GM19395 (cell line): Measurements from ENCODE around the gene MDH2.
"Not testable (repeated sequence)": the region's sequence is repeated elsewhere in the genome, so short reads cannot be mapped to it uniquely, and the experiment has no call there.

Experiments
- ATAC-seq: cut with Tn5 transposase; IDR thresholded peaks from one replicate; pipeline ENCODE4 v1.9.1; 2021; ENCODE audit warnings: mild to moderate bottlenecking, moderate library complexity; ENCODE audit not compliant: unreplicated experiment

MDH2 gene, protein sequence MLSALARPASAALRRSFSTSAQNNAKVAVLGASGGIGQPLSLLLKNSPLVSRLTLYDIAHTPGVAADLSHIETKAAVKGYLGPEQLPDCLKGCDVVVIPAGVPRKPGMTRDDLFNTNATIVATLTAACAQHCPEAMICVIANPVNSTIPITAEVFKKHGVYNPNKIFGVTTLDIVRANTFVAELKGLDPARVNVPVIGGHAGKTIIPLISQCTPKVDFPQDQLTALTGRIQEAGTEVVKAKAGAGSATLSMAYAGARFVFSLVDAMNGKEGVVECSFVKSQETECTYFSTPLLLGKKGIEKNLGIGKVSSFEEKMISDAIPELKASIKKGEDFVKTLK

GRCh38 chr7:76047811-76048667 lies at the start of gene MDH2, which contains the start of gene STYXL1:
Gene MDH2, plus strand, starts transcription at chr7:76048106. Its CDS starts 55 bp downstream, at chr7:76048161.
Gene STYXL1, minus strand, starts transcription at chr7:76048000. Its CDS starts 17,477 bp downstream, at chr7:76030523.
- peak; percentile 97 for ATAC-seq

- no peak for ATAC-seq
Observed at GRCh38 chr7:76000566-76000965, 47.3 kb upstream of the MDH2 start.

DNA sequence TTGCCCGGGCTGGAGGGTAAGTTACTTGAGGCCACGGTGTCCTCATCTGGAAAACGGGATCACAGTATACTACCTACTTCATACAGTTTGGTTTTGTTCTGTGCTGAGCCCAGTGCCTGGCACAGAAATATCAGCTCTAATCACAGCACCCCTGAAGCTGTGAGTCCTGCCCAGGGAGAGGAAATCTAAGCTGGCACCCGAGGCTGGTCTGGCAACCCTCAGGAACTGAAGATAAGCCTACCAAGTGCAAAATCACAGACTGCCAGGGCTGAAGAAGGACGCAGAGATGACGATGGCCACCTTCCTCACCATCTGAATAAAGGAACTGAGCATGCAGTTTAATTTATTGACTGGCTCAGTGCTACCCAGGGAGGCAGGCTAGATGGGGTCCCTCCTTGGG lies 45.8 kb upstream of the MDH2 start:
- ATAC-seq: no peak

- ATAC-seq: no peak
Observed at GRCh38 chr7:76002822-76003221, 45.1 kb upstream of the MDH2 start.

- no peak for ATAC-seq
Observed at GRCh38 chr7:76003351-76003750, 44.6 kb upstream of the MDH2 start.

GRCh38 chr7:76005004-76005403 lies 42.9 kb upstream of the MDH2 start:
- not testable (repeated sequence) for ATAC-seq

DNA sequence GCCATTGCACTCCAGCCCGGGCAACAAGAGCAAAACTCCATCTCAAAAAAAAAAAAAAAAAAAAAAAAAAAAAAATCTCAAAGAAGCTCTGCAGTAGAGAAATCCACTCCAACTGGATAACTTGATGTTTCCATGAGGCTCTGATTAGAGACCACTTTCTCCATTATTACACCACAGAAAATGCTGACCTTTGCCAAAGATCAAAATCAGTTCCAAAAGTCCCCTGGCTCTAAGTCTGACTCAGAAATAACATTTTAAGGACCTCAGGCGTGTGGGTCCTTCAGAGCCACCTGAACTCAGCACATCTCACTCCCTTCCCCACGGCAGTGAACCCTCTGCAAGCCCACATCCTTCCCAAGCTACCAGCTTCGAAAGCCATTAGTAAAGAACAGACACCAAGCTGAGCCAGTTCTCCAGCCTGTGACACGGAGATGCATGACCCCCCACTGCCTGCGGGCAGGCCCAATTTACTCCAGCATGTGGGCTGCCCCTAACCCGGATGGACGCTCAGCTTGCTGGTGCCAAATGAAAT lies 39.7 kb upstream of the MDH2 start:
- no peak for ATAC-seq

DNA sequence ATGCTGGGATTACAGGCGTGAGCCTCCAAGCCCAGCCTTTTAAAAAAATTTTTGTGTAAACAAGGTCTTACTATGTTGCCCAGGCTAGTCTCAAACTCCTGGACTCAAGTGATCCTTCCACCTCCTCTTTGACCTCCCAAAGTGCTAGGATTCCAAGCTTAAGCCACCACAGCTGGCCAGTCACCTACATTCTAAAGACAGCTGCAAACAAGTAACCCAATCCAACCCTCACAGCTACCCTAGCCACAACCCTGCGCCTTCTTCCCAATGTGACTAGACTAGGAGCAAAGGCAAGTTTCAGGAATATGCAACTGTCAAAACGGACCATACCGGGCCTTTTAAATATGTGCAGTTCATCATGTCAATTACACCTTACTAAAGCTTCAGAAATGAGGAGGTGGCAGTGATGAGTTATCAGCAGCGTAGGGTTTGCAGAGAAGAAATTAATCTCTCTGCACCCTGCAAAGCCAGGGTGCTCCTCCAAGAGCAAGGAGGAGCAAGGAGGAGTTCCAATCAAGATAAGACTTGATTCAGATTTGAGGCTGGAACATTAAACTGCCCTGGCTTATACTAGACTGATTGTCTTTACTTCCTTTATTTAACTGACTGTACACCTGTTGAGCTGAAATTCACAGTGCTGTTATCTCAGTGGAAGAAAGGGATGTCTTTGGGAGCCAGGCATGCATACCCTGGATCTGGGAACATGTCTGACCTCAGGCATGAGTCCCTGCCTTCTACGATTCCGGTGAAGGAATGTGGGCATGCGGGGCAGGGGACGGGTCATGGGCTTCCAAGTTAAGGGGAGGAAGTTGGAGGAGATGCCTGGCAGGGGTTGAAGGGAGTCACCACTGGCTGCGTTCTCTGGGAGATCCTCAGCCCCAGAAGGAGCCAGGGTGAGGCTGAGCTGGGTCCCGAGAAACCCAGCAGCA lies 38.0 kb upstream of the MDH2 start:
- no peak for ATAC-seq

- no peak for ATAC-seq
Observed at GRCh38 chr7:76011442-76011861, 36.5 kb upstream of the MDH2 start.

DNA sequence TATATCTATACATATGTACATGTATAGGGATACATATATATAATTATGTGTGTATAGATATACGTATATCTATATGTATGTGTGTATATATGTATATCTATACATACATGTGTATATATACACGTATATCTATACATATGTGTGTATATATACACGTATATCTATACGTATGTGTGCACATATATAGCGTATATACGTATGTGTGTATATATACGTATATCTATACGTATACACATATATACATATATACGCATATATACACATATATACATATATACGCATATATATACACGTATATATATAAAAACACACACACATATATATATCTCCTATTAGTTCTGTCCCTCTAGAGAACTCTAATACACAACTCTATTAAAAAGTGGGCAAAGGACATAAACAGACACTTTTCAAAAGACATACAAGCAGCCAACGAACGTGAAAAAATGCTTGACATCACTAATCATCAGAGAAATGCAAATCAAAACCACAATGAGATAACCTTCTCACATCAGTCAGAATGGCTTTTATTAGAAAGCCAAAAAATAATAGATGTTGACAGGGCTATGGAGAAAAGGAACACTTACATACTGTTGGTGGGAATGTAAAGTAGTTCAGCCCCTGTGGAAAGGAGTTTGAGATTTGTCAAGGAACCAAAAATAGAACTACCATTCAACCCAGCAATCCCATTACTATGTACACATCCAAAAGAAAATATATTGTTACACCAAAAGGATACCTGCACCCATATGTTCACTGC lies 31.5 kb upstream of the MDH2 start:
- no peak for ATAC-seq

GRCh38 chr7:76018520-76018919 lies 29.4 kb upstream of the MDH2 start:
- ATAC-seq: not testable (repeated sequence)

DNA sequence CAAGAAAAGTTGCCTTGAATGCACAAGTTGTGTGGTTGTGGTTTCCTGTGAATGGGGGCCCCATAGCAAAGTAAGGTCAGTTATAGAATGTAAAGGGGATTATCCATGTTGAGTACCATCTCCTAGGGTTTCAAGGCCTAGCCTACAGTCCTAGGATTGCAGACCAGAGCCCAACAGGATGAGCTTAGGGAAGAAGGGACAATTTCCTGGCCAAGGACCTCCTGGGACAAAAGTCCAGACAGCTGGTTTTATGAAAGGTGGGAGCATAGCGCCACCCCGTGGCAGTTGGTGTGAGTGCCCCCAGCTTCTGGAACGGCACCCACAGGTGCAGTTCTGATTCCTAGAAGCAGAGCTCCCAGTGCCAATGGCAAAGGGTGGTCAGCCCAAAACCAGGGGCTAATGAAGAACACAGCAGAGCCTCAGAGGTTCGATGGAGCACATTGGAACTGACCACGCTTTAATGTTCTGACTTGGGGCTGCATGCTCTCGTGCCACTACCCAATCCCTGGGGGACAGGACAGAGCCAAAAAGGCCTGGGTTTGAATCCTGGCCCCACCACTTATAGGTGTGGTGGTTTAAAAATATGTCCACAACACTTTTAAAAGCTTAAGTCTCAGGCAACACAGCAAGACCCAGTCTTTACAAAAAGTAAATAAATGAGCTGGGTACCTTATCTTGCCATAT lies 27.7 kb upstream of the MDH2 start:
- ATAC-seq: no peak

- ATAC-seq: no peak
Observed at GRCh38 chr7:76022026-76022780, 25.7 kb upstream of the MDH2 start.

- no peak for ATAC-seq
Observed at GRCh38 chr7:76023002-76023401, 24.9 kb upstream of the MDH2 start.

- not testable (repeated sequence) for ATAC-seq
Observed at GRCh38 chr7:76029682-76030081, 18.2 kb upstream of the MDH2 start.

DNA sequence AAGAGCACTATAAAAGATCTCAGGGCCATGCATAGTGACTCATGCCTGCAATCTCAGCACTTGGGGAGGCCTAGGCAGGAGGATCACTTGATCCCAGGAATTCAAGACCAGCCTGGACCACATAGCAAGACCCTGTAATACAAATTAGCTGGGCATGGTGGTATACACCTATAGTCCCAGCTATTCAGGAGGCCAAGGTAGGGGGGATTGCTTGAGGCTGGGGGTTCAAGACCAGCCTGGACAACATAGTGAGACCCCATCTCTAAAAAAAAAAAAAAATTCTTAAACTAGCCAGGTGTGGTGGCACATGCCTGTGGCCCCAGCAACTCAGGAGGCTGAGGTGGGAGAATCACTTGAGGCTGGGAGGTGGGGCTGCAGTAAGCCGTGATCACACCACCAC lies 15.9 kb upstream of the MDH2 start:
- no peak for ATAC-seq

GRCh38 chr7:76037310-76037709 lies 10.6 kb upstream of the MDH2 start:
- ATAC-seq: no peak

DNA sequence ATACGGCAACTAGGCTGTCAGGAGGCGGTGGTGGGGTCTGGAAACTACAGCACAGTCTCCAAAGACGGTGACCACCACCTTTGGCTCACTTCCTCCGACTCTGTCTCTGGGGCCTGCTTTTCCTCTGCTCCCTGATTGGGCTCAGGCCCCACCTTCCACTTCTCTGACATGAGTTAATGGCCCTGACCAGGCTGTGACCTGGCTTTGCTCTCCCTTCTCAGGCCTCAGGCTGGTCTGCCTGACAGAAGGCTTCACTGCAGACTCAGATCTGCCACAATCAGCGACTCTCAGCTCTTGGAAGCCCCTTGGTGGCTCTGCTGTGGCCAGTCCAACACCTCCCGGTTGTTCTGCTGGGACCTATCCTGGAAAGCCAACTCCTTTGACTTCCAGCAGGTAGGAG lies 7.8 kb upstream of the MDH2 start:
- no peak for ATAC-seq
